GM23338 (cell line): ENCODE measurements around the gene RPS14.

Experiments
- CREB1 ChIP-seq: fragments of 250-450 bp; sonication (Bioruptor Pico); IDR thresholded peaks from 2 replicates; pipeline ENCODE4 v1.5.0; 2020; ENCODE audit warnings: low read depth, mild to moderate bottlenecking, moderate library complexity
- CTCF ChIP-seq, 2 experiments: fragments of 200-600 bp in 1 of 2; sonication (generic) in 1 of 2; conservative IDR thresholded peaks; 2 replicates each; pipeline versions ENCODE4 v1.5.1 to v1.6.1; 2016 to 2017; ENCODE audit warnings: antibody characterized with exemption in 2 of 2, low read depth in 2 of 2, mild to moderate bottlenecking in 2 of 2, moderate library complexity in 1 of 2
- EZH2 ChIP-seq: fragments of 200-600 bp; sonication (generic); IDR thresholded peaks from one replicate; pipeline ENCODE4 v1.8.0; 2017; ENCODE audit warnings: antibody characterized with exemption, mild to moderate bottlenecking, low read depth; ENCODE audit not compliant: unreplicated experiment
- EZH2phosphoT487 ChIP-seq: fragments of 200-600 bp; sonication (generic); IDR thresholded peaks from one replicate; pipeline ENCODE4 v1.8.1; 2018; ENCODE audit warnings: antibody characterized with exemption; ENCODE audit not compliant: unreplicated experiment
- JUNB ChIP-seq: IDR thresholded peaks from one replicate; pipeline ENCODE4 v1.6.1; 2016; ENCODE audit warnings: antibody characterized with exemption; ENCODE audit not compliant: unreplicated experiment
- NANOG ChIP-seq: IDR thresholded peaks from 2 replicates; pipeline ENCODE4 v1.6.1; 2016; ENCODE audit warnings: antibody characterized with exemption, borderline replicate concordance
- POLR2AphosphoS5 ChIP-seq: IDR thresholded peaks from 2 replicates; pipeline ENCODE4 v1.6.1; 2016; ENCODE audit warnings: antibody characterized with exemption, low read depth
- STAT1 ChIP-seq: IDR thresholded peaks from one replicate; pipeline ENCODE4 v1.6.1; 2016; ENCODE audit warnings: antibody characterized with exemption; ENCODE audit not compliant: unreplicated experiment
- ZNF114 ChIP-seq: fragments of 250-450 bp; sonication (Bioruptor Pico); IDR thresholded peaks from 2 replicates; pipeline ENCODE4 v1.5.0; 2020; ENCODE audit warnings: mild to moderate bottlenecking, moderate library complexity
- ZNF331 ChIP-seq: fragments of 250-450 bp; sonication (Bioruptor Pico); IDR thresholded peaks from 2 replicates; pipeline ENCODE4 v1.5.0; 2020; ENCODE audit warnings: low read depth, mild to moderate bottlenecking, moderate library complexity
- TF ChIP-seq, protein P1 (sequence below): IDR thresholded peaks from one replicate; pipeline ENCODE4 v1.6.1; 2018; ENCODE audit warnings: antibody characterized with exemption; ENCODE audit not compliant: unreplicated experiment
- TF ChIP-seq, protein P2 (sequence below): IDR thresholded peaks from 2 replicates; pipeline ENCODE4 v1.6.1; 2016; ENCODE audit warnings: antibody characterized with exemption

- TF ChIP-seq CTCF (conservative IDR thresholded peaks at IDR 0.05; ENCODE audit: low read depth in 2 of 2) = no peak
- TF ChIP-seq, protein P1, sequence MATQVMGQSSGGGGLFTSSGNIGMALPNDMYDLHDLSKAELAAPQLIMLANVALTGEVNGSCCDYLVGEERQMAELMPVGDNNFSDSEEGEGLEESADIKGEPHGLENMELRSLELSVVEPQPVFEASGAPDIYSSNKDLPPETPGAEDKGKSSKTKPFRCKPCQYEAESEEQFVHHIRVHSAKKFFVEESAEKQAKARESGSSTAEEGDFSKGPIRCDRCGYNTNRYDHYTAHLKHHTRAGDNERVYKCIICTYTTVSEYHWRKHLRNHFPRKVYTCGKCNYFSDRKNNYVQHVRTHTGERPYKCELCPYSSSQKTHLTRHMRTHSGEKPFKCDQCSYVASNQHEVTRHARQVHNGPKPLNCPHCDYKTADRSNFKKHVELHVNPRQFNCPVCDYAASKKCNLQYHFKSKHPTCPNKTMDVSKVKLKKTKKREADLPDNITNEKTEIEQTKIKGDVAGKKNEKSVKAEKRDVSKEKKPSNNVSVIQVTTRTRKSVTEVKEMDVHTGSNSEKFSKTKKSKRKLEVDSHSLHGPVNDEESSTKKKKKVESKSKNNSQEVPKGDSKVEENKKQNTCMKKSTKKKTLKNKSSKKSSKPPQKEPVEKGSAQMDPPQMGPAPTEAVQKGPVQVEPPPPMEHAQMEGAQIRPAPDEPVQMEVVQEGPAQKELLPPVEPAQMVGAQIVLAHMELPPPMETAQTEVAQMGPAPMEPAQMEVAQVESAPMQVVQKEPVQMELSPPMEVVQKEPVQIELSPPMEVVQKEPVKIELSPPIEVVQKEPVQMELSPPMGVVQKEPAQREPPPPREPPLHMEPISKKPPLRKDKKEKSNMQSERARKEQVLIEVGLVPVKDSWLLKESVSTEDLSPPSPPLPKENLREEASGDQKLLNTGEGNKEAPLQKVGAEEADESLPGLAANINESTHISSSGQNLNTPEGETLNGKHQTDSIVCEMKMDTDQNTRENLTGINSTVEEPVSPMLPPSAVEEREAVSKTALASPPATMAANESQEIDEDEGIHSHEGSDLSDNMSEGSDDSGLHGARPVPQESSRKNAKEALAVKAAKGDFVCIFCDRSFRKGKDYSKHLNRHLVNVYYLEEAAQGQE = no peak
- TF ChIP-seq CREB1 (CRISPR knock-in tag) = no peak
- no peak for TF ChIP-seq POLR2AphosphoS5
- no peak for TF ChIP-seq EZH2
- no peak for TF ChIP-seq JUNB
- no peak for TF ChIP-seq STAT1
- TF ChIP-seq ZNF331 (CRISPR knock-in tag) = no peak
- TF ChIP-seq, protein P2, sequence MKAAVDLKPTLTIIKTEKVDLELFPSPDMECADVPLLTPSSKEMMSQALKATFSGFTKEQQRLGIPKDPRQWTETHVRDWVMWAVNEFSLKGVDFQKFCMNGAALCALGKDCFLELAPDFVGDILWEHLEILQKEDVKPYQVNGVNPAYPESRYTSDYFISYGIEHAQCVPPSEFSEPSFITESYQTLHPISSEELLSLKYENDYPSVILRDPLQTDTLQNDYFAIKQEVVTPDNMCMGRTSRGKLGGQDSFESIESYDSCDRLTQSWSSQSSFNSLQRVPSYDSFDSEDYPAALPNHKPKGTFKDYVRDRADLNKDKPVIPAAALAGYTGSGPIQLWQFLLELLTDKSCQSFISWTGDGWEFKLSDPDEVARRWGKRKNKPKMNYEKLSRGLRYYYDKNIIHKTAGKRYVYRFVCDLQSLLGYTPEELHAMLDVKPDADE = no peak
- no peak for TF ChIP-seq EZH2phosphoT487
- no peak for TF ChIP-seq NANOG
- TF ChIP-seq ZNF114 (CRISPR knock-in tag) = no peak
Measured at GRCh38 chr5:150406723-150407095, 42.8 kb downstream of the RPS14 start.
